Activated T-helper 1 cell treated with anti-CD3 and anti-CD28 coated beads, Interleukin-2, amount 50 U/mL, for 16 hours (primary cell): Measurements from ENCODE around the gene FOXJ3.

Experiments
- DNase-seq, 2 donors: peaks; one replicate each; pipeline ENCODE4 v3.0.0-alpha.2; 2020; ENCODE audit warnings: low read depth in 1 of 2, low spot score in 1 of 2

FOXJ3 gene

GRCh38 chr1:42195841-42196240 is 139.2 kb downstream of the FOXJ3 start:
- DNase-seq, result no peak

- no peak for DNase-seq
Measured at GRCh38 chr1:42192106-42192505, 142.9 kb downstream of the FOXJ3 start.

GRCh38 chr1:42191319-42191718 is 143.7 kb downstream of the FOXJ3 start:
- DNase-seq, result no peak

- no peak for DNase-seq
Measured at GRCh38 chr1:42189931-42190853, 144.8 kb downstream of the FOXJ3 start.

- no peak for DNase-seq
Measured at GRCh38 chr1:42186152-42186551, 148.9 kb downstream of the FOXJ3 start.

GRCh38 chr1:42184616-42185015 is 150.4 kb downstream of the FOXJ3 start:
- no peak for DNase-seq

GRCh38 chr1:42183957-42184268 is 151.1 kb downstream of the FOXJ3 start:
- no peak for DNase-seq

- DNase-seq, result no peak
Measured at GRCh38 chr1:42183210-42183956, 151.7 kb downstream of the FOXJ3 start.

- DNase-seq, result no peak
Measured at GRCh38 chr1:42181687-42182086, 153.3 kb downstream of the FOXJ3 start.

- no peak for DNase-seq
Measured at GRCh38 chr1:42179900-42180329, 155.1 kb downstream of the FOXJ3 start.

GRCh38 chr1:42179275-42179674 is 155.8 kb downstream of the FOXJ3 start:
- DNase-seq, result no peak

GRCh38 chr1:42178249-42178648 is 156.8 kb downstream of the FOXJ3 start:
- DNase-seq, result no peak

GRCh38 chr1:42177541-42177981 is 157.5 kb downstream of the FOXJ3 start:
- DNase-seq, result no peak

- no peak for DNase-seq
Measured at GRCh38 chr1:42176902-42177519, 158.0 kb downstream of the FOXJ3 start.

- no peak for DNase-seq
Measured at GRCh38 chr1:42175314-42176054, 159.6 kb downstream of the FOXJ3 start.

- no peak for DNase-seq
Measured at GRCh38 chr1:42173961-42174735, 160.9 kb downstream of the FOXJ3 start.

GRCh38 chr1:42173155-42173933 is 161.7 kb downstream of the FOXJ3 start:
- DNase-seq, result peak; percentile 52

GRCh38 chr1:42172381-42173133 is 162.5 kb downstream of the FOXJ3 start:
- no peak for DNase-seq
